Measurements from ENCODE around the gene FOXL2NB. TPM values are rescaled to one million over a fixed set of nuclear protein-coding genes. Genes with fewer than 3 reads are reported as not detected.

Gene FOXL2NB
- total RNA-seq, 1 experiment from 2014 or later = 11.4 TPM

GRCh38 chr3:138950006-138950644 lies 3.1 kb downstream of the FOXL2NB start:
- Histone ChIP-seq H3K9me3 (ENCODE audit: control insufficient read depth, insufficient read depth, low read depth, low read length) (no peaks in the 10 kb centered on the region), H3K4me3 (ENCODE audit: low read depth in 2 of 2, low read length in 2 of 2) (peak overlapping the region; percentile 35 to 37), H3K27ac (ENCODE audit: low read length) (no peak overlapping the region; the same call in 1 of the 2 replicates), H3K4me1 (ENCODE audit: control insufficient read depth, insufficient read depth, low read length) (peaks cover 16% of the 10 kb centered on the region), H3K36me3 (ENCODE audit: control insufficient read depth, insufficient read depth, low read length) (no peaks in the 10 kb centered on the region), H3K27me3 (ENCODE audit: control insufficient read depth, insufficient read depth, low read length) (no peaks in the 10 kb centered on the region; the same call in 1 of the 2 replicates)
- TF ChIP-seq POLR2AphosphoS5 (IDR thresholded peaks at IDR 0.05; ENCODE audit: low read depth, low read length) (no peak), SIN3A (IDR thresholded peaks at IDR 0.05; ENCODE audit: borderline replicate concordance, insufficient read depth, low read depth, low read length) (no peak), REST (IDR thresholded peaks at IDR 0.05; ENCODE audit: insufficient read depth in 1 of 2, low read depth in 2 of 2, low read length in 1 of 2) (no peak), TCF7L2 (IDR thresholded peaks at IDR 0.05; ENCODE audit: low read depth, low read length) (no peak)
- TF ChIP-seq, protein P1, sequence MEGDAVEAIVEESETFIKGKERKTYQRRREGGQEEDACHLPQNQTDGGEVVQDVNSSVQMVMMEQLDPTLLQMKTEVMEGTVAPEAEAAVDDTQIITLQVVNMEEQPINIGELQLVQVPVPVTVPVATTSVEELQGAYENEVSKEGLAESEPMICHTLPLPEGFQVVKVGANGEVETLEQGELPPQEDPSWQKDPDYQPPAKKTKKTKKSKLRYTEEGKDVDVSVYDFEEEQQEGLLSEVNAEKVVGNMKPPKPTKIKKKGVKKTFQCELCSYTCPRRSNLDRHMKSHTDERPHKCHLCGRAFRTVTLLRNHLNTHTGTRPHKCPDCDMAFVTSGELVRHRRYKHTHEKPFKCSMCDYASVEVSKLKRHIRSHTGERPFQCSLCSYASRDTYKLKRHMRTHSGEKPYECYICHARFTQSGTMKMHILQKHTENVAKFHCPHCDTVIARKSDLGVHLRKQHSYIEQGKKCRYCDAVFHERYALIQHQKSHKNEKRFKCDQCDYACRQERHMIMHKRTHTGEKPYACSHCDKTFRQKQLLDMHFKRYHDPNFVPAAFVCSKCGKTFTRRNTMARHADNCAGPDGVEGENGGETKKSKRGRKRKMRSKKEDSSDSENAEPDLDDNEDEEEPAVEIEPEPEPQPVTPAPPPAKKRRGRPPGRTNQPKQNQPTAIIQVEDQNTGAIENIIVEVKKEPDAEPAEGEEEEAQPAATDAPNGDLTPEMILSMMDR (IDR thresholded peaks at IDR 0.05) = no peak
- POLR2A ChIA-PET = no interaction called here
- ATAC-seq (peak; percentile 20), DNase-seq (ENCODE audit: low read depth, low spot score) (no peak)
- CTCF ChIA-PET = interaction anchor here (0.5 to 0.6 kb wide), 2 partner anchors 21 to 26 kb away, joined by 3 to 4 read pairs; no protein-coding TSS in a partner anchor
- BruUV-seq (replicated peaks) = no TSS peak
- intact Hi-C loops (cut with micrococcal nuclease; ENCODE audit: unreplicated experiment) = no loop called here
- in situ Hi-C loops (cut with HindIII; ENCODE audit: low pct_unique_long_range_greater_than_20kb, low sequenced_read_pairs) = no loop called here

DNA sequence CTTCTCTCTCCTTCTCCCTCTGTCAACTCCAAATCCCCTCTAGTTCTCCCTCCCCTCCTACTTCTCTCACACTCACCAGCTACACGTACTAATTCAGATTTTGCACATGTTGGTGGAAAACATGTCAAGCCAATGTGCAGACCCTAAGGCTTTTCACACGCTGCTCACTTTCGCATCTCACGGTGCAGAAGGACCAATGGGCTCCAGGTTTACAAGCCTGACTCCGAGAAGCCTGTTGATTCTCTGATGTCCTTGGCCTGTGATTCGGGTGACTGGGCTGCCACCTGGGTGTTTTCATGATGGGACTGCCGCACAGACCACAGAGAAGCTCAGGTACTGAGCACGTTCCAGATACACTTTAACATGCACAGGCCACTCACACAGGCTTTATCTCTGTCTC lies 3.7 kb downstream of the FOXL2NB start:
- BruUV-seq (replicated peaks) = no TSS peak
- intact Hi-C loops (cut with micrococcal nuclease; ENCODE audit: unreplicated experiment) (no loop called here), in situ Hi-C loops (cut with HindIII; ENCODE audit: low pct_unique_long_range_greater_than_20kb, low sequenced_read_pairs) (no loop called here)
- CTCF ChIA-PET = interaction anchor here (0.6 kb wide), 1 partner anchor 27 kb away, joined by 4 read pairs; no protein-coding TSS in a partner anchor
- no peaks in the 10 kb centered on the region for H3K36me3 ChIP-seq (ENCODE audit: control insufficient read depth, insufficient read depth, low read length)
- no peak overlapping the region for H3K27ac ChIP-seq (ENCODE audit: low read length)
- TF ChIP-seq POLR2AphosphoS5 (IDR thresholded peaks at IDR 0.05; ENCODE audit: low read depth, low read length) = no peak
- TF ChIP-seq REST (IDR thresholded peaks at IDR 0.05; ENCODE audit: insufficient read depth in 1 of 2, low read depth in 2 of 2, low read length in 1 of 2) = no peak
- no peak for TF ChIP-seq SIN3A (IDR thresholded peaks at IDR 0.05; ENCODE audit: borderline replicate concordance, insufficient read depth, low read depth, low read length)
- TF ChIP-seq TCF7L2 (IDR thresholded peaks at IDR 0.05; ENCODE audit: low read depth, low read length) = no peak
- TF ChIP-seq, protein P1 (IDR thresholded peaks at IDR 0.05) = no peak
- H3K9me3 ChIP-seq (ENCODE audit: control insufficient read depth, insufficient read depth, low read depth, low read length) = no peaks in the 10 kb centered on the region
- no peak overlapping the region for H3K4me3 ChIP-seq (ENCODE audit: low read depth in 2 of 2, low read length in 2 of 2)
- H3K4me1 ChIP-seq (ENCODE audit: control insufficient read depth, insufficient read depth, low read length) = peaks cover 13% of the 10 kb centered on the region
- DNase-seq (ENCODE audit: low read depth, low spot score) (no peak), ATAC-seq (no peak)
- POLR2A ChIA-PET = no interaction called here
- H3K27me3 ChIP-seq (ENCODE audit: control insufficient read depth, insufficient read depth, low read length) = no peaks in the 10 kb centered on the region; the same call in 1 of the 2 replicates

All from Panc1 (cell line).